Measurements from ENCODE around the gene RBM3. TPM values are rescaled to one million over a fixed set of nuclear protein-coding genes. Genes with fewer than 3 reads are reported as not detected.

The RBM3 gene
- total RNA-seq, 2 experiments from 2014 or later = 191 to 195 TPM

DNA sequence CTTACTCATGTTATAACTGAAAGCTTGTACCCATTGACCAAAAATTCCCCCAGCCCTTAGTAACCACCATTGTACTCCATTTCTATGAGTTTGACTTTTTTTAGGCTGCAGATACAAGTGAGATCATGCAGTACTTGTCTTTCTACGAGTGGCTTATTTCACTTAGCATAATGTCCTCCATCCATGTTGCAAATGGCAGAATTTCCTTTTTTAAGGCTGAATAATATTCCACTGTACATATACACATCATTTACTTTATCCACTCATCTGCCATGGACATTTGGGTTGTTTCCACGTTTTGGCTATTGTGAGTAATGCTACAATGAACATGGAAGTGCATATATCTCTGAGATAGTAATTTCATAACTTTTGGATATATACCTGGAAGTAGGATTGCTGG is 10.4 kb downstream of the RBM3 start:
- H3K27ac Mint-ChIP-seq = no peak overlapping the region
- DNase-seq = no peak
- H3K36me3 Mint-ChIP-seq (ENCODE audit: low read depth) = peaks cover 3% of the 10 kb centered on the region
- H3K27me3 Mint-ChIP-seq = no peaks in the 10 kb centered on the region
- CTCF ChIA-PET = no interaction called here
- H3K4me3 Mint-ChIP-seq = no peak overlapping the region
- H3K4me1 Mint-ChIP-seq (ENCODE audit: low read depth) = peaks cover 2% of the 10 kb centered on the region
- POLR2A ChIA-PET = no interaction called here
- H3K9me3 Mint-ChIP-seq = no peaks in the 10 kb centered on the region
- TF ChIP-seq, protein P1, sequence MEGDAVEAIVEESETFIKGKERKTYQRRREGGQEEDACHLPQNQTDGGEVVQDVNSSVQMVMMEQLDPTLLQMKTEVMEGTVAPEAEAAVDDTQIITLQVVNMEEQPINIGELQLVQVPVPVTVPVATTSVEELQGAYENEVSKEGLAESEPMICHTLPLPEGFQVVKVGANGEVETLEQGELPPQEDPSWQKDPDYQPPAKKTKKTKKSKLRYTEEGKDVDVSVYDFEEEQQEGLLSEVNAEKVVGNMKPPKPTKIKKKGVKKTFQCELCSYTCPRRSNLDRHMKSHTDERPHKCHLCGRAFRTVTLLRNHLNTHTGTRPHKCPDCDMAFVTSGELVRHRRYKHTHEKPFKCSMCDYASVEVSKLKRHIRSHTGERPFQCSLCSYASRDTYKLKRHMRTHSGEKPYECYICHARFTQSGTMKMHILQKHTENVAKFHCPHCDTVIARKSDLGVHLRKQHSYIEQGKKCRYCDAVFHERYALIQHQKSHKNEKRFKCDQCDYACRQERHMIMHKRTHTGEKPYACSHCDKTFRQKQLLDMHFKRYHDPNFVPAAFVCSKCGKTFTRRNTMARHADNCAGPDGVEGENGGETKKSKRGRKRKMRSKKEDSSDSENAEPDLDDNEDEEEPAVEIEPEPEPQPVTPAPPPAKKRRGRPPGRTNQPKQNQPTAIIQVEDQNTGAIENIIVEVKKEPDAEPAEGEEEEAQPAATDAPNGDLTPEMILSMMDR (IDR thresholded peaks at IDR 0.05) = no peak
- intact Hi-C loops (cut with micrococcal nuclease) = no loop called here
- ATAC-seq = no peak

DNA sequence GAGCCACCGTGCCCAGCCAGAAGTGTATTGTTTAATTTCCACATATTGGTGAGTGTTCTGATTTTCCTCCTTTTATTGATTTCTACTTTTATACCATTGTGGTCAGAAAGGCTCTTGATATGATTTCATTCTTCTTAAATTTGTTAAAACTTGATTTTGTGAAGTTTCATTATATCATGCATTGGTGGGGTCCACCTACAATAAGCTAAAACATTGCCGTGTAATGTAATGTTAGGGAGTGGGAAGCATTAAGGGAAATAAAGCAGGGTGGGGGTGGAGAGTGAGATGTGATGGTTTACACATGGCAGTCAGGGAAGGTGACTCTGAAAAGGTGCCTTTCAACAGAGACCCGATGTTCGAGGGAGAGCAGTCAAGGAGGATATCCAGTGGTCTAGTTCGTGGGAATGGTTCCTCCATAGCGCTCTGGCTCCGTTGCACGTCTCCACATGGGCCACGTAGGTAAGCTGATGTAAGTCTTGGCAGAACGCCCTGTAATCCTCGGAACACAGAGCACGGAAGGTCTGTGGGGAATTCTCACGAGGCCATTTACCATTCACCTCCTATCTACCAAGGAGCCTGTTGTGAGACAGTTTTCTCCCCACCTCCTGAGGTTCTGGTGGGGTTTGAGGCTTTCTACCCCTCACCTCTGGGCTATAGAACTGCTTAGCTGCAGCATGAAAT is 15.3 kb downstream of the RBM3 start:
- TF ChIP-seq, protein P1 (IDR thresholded peaks at IDR 0.05) = no peak
- Mint-ChIP-seq H3K27me3 (no peaks in the 10 kb centered on the region), H3K4me1 (ENCODE audit: low read depth) (no peaks in the 10 kb centered on the region), H3K27ac (no peak overlapping the region), H3K9me3 (no peaks in the 10 kb centered on the region), H3K4me3 (no peak overlapping the region), H3K36me3 (ENCODE audit: low read depth) (no peaks in the 10 kb centered on the region)
- DNase-seq (no peak), ATAC-seq (no peak)
- ChIA-PET POLR2A (interaction anchor here (0.6 to 2.4 kb wide), 4 partner anchors 11 to 94 kb away, joined by 3 to 8 read pairs (median 3); partner anchors contain the start of genes RBM3 and WAS), CTCF (no interaction called here)
- intact Hi-C loops (cut with micrococcal nuclease) = no loop called here

DNA sequence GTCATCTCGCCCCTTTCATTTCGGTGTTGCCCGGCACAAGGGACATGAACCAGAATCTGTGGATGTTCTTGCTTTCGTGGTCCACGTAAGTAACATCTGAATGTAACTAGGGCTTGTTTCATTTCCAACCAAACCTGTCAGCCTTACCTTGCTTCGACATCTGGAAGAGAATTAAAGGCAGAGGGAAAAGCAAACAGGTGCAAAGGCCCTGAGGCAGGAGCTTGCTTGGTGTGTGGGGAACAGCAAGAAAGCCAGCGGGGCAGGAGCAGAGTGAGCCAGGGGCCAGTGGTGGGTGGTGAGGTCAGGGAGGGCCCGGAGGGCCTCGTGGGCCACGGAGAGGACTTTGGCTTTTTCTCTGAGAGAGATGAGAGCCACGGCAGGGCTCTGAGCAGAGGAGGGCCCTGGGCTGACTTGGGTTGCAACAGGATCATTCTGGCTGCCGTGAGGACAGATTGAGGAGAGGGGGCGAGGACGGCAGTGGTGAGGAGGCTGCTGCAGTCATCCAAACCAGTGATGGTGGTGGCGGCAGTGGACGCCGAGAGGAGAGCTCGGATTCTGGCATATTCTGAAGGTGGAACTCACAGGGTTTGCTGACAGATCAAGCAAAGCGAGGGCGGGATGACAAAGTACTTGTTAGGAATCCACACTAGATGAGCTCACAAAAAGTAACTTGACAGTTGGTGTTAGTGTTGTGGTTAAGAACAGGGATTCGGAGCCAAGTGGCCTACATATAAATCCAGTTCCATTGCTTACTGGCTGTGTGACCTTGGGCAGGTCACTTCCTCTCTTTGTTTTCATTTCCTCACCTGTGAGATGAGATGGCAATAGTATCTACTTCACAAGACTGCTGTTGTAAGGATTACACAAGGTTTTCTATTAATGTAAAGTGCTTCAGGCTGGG is 16.2 kb downstream of the RBM3 start:
- DNase-seq = no peak
- Mint-ChIP-seq H3K27ac (no peak overlapping the region), H3K27me3 (no peaks in the 10 kb centered on the region), H3K9me3 (no peaks in the 10 kb centered on the region), H3K36me3 (ENCODE audit: low read depth) (no peaks in the 10 kb centered on the region), H3K4me1 (ENCODE audit: low read depth) (no peaks in the 10 kb centered on the region), H3K4me3 (no peak overlapping the region)
- CTCF ChIA-PET = no interaction called here
- POLR2A ChIA-PET = interaction anchor here (0.7 to 2.4 kb wide), 3 partner anchors 12 to 94 kb away, joined by 3 to 8 read pairs (median 3); partner anchors contain the start of gene WAS
- intact Hi-C loops (cut with micrococcal nuclease) = no loop called here
- TF ChIP-seq, protein P1 (IDR thresholded peaks at IDR 0.05) = no peak
- ATAC-seq = no peak

DNA sequence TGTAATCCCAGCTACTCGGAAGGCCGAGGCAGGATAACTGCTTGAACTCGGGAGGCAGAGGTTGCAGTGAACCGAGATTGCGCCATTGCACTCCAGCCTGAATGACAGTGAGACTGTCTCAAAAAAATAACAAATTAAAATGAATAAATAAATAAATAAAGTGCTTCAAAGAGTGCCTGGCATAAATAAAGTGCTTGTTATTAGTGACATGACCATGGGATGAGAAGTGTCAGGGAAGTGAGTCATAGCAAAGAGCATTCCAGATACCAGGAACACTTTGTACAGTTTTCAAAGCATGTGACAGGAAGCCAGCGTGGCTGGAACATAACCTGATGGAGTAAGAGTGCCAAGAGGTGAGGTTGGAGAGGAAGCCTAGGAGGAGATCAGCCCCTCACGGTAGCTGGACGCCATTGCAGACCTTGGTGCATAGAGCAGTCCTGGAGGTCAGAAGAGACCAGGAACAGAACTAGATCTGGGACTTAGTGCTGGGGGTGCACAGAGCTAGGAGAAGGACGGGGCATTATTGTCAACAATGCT is 17.0 kb downstream of the RBM3 start:
- ATAC-seq = no peak
- H3K4me3 Mint-ChIP-seq = no peak overlapping the region
- no peaks in the 10 kb centered on the region for H3K4me1 Mint-ChIP-seq (ENCODE audit: low read depth)
- ChIA-PET CTCF (no interaction called here), POLR2A (interaction anchor here (0.8 to 1.3 kb wide), 2 partner anchors 93 to 210 kb away, joined by 3 to 4 read pairs; partner anchors contain the start of genes HDAC6 and WAS)
- H3K36me3 Mint-ChIP-seq (ENCODE audit: low read depth) = no peaks in the 10 kb centered on the region
- H3K9me3 Mint-ChIP-seq = no peaks in the 10 kb centered on the region
- intact Hi-C loops (cut with micrococcal nuclease) = no loop called here
- H3K27me3 Mint-ChIP-seq = no peaks in the 10 kb centered on the region
- no peak for DNase-seq
- no peak overlapping the region for H3K27ac Mint-ChIP-seq
- TF ChIP-seq, protein P1 (IDR thresholded peaks at IDR 0.05) = no peak
